ENCODE data around the gene MYO16. TPM values are rescaled to one million over a fixed set of nuclear protein-coding genes. Genes with fewer than 3 reads are reported as not detected.

Gene MYO16
- total and polyA plus RNA-seq, 7 donors: 0.01 to 0.46 (median 0.30) TPM

DNA sequence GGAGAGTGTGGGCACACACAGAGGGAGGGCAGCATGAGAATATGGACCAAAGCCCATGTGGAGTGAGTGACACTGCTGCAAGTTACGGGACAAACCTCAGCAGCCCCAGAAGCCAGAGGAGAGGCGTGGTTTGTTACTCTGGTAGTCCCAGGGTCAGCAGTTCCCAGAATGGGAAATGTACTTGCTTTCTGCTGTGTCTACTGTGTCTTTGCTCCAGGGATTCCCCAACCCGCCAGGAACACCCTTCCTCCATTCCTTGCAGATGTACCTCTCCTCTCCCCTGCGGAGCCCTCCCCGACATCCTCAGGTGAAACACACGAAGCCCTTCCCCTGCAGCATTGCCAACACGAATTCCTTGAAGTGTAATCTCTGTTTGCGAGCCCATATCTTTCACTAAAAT lies 47.2 kb downstream of the MYO16 start:
- WGBS, 3 donors: 69 to 83% (median 74%) methylated on average over 8 of the region's 8 CpGs
- Histone ChIP-seq H3K27me3 (ENCODE audit: insufficient read depth in 3 of 3, low read length in 2 of 3) (no peaks in the 10 kb centered on the region), H3K4me3 (no peak overlapping the region), H3K9me3 (no peaks in the 10 kb centered on the region), H3K4me1 (no peaks in the 10 kb centered on the region), H3K27ac (no peak overlapping the region), H3K36me3 (ENCODE audit: insufficient read depth in 1 of 2, low read depth in 1 of 2) (no peaks in the 10 kb centered on the region)
- no peak for DNase-seq
- intact Hi-C loops (cut with DNase I): no loop called here
- TF ChIP-seq, protein P1, sequence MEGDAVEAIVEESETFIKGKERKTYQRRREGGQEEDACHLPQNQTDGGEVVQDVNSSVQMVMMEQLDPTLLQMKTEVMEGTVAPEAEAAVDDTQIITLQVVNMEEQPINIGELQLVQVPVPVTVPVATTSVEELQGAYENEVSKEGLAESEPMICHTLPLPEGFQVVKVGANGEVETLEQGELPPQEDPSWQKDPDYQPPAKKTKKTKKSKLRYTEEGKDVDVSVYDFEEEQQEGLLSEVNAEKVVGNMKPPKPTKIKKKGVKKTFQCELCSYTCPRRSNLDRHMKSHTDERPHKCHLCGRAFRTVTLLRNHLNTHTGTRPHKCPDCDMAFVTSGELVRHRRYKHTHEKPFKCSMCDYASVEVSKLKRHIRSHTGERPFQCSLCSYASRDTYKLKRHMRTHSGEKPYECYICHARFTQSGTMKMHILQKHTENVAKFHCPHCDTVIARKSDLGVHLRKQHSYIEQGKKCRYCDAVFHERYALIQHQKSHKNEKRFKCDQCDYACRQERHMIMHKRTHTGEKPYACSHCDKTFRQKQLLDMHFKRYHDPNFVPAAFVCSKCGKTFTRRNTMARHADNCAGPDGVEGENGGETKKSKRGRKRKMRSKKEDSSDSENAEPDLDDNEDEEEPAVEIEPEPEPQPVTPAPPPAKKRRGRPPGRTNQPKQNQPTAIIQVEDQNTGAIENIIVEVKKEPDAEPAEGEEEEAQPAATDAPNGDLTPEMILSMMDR (IDR thresholded peaks at IDR 0.05): no peak
- no peak for ATAC-seq

DNA sequence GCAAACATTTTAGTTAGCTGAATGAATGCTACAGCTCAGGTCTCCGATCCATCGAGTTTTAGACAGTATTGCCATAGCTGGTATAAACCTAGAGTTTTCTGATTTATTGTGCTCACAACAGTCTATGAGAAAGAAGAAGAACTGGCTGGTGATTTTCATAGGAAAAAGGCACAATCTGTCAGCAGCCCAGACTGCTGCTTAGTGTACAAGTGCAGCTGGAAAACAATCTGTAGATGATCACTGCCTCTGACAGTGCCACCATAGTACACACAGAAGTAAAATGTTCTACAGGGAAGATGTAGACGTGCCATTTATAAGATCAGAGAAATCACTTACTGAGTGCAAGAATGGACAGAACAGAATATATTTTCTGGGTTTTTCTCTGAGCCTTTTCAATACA lies 48.4 kb downstream of the MYO16 start:
- WGBS, 3 donors: 81 to 86% (median 85%) methylated on average over 3 of the region's 3 CpGs
- Histone ChIP-seq H3K9me3 (no peaks in the 10 kb centered on the region), H3K4me3 (no peak overlapping the region), H3K4me1 (no peaks in the 10 kb centered on the region), H3K27ac (no peak overlapping the region), H3K36me3 (ENCODE audit: insufficient read depth in 1 of 2, low read depth in 1 of 2) (no peaks in the 10 kb centered on the region), H3K27me3 (ENCODE audit: insufficient read depth in 3 of 3, low read length in 2 of 3) (no peaks in the 10 kb centered on the region)
- intact Hi-C loops (cut with DNase I): no loop called here
- TF ChIP-seq, protein P1 (IDR thresholded peaks at IDR 0.05): no peak
- ATAC-seq (no peak), DNase-seq (no peak)

DNA sequence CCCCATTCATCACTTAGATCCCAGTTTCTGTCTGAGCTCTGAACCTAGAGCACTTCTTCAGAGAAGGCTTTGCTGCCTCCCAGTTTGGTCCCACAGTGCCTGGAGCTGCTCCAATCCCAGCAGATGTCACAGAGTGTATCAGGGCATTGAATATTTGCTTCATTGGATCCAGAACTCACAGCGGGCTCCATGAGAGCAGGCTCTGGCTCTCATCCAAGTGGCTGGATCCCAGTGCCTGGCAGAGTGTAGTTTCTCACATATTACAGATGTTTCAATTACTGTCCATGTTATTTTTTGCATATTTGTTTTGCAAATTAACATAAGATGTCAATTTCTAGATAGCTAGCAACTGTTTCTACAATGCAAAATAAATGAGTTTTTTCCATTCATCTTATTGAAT lies 50.6 kb downstream of the MYO16 start:
- WGBS, 3 donors: 18 to 52% (median 28%) methylated on average over 1 of the region's 1 CpG
- TF ChIP-seq, protein P1 (IDR thresholded peaks at IDR 0.05): no peak
- ATAC-seq (no peak), DNase-seq (no peak)
- H3K9me3 ChIP-seq: no peaks in the 10 kb centered on the region
- intact Hi-C loops (cut with DNase I): no loop called here
- H3K4me1 ChIP-seq: no peaks in the 10 kb centered on the region
- H3K4me3 ChIP-seq: no peak overlapping the region
- H3K36me3 ChIP-seq (ENCODE audit: insufficient read depth in 1 of 2, low read depth in 1 of 2): no peaks in the 10 kb centered on the region
- H3K27ac ChIP-seq: no peak overlapping the region
- no peaks in the 10 kb centered on the region for H3K27me3 ChIP-seq (ENCODE audit: insufficient read depth in 3 of 3, low read length in 2 of 3)

DNA sequence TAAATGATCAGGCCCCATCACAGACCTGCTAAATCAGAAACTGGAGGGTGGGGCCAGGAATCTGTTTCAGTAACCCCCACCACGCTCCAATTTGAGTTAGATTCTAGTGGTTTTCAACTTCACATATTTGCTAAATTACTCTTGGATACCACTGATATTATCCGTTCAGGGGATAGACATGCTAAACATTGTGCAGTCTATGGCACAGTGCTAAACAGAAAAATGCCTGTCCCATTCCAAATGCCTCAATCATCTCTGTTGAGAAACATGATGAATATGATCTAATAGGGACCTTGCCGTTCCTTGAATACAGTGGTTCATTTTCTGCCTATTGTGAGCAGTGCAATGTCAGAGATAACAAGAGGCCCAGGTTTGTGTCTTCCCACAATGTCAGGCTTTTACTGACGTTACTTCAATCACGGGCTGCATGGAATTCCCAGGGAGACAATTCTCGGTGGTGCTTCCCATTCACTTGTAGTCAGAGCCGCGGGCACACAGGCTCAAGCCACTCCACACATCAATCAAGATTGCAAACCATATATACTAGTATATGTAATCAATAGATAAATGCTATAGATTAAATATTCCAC lies 52.7 kb downstream of the MYO16 start:
- no peak for ATAC-seq
- DNase-seq: no peak
- TF ChIP-seq, protein P1 (IDR thresholded peaks at IDR 0.05): no peak
- Histone ChIP-seq H3K36me3 (ENCODE audit: insufficient read depth in 1 of 2, low read depth in 1 of 2) (no peaks in the 10 kb centered on the region), H3K4me3 (no peak overlapping the region), H3K4me1 (no peaks in the 10 kb centered on the region), H3K9me3 (no peaks in the 10 kb centered on the region), H3K27me3 (ENCODE audit: insufficient read depth in 3 of 3, low read length in 2 of 3) (no peaks in the 10 kb centered on the region), H3K27ac (no peak overlapping the region)
- WGBS, 3 donors: 81 to 86% (median 84%) methylated on average over 8 of the region's 8 CpGs
- intact Hi-C loops (cut with DNase I): no loop called here

DNA sequence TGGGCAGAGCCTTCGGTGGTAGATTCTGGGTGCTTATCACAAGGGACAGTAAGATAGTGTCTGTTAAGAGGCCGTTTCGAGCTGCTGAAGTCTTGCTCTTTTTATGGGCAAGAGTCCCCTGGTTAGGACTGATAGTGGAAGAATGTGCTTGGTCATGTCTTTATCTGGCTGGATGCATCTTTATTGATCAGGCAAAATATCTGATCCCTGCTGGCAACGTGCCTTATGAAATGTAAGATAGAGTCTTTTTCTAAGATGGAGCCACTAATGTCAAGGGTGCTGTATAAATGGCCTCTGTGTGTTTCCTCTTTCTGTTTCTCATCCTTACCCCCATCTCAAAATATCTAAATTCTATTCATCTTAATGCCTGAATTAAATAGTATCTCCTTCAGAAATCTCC lies 53.3 kb downstream of the MYO16 start:
- DNase-seq (no peak), ATAC-seq (no peak)
- intact Hi-C loops (cut with DNase I): no loop called here
- Histone ChIP-seq H3K4me1 (no peaks in the 10 kb centered on the region), H3K27me3 (ENCODE audit: insufficient read depth in 3 of 3, low read length in 2 of 3) (no peaks in the 10 kb centered on the region), H3K27ac (no peak overlapping the region), H3K9me3 (no peaks in the 10 kb centered on the region), H3K4me3 (no peak overlapping the region), H3K36me3 (ENCODE audit: insufficient read depth in 1 of 2, low read depth in 1 of 2) (no peaks in the 10 kb centered on the region)
- 85 to 91% (median 91%) methylated on average over 4 of the region's 4 CpGs for WGBS, 3 donors
- TF ChIP-seq, protein P1 (IDR thresholded peaks at IDR 0.05): no peak

All from psoas muscle (tissue), 8 donors.